Pancreas (tissue), 10 donors: ENCODE data around the gene MYO10. TPM values are rescaled to one million over a fixed set of nuclear protein-coding genes. Genes with fewer than 3 reads are reported as not detected.

ENCODE experiments used
- ATAC-seq, 4 donors: fragments of 200-7000 bp; cut with Tn5 transposase; one replicate each; pipeline versions ENCODE4 v1.8.0 to v1.9.1; 2020; ENCODE audit warnings: mild to moderate bottlenecking in 4 of 4, moderate library complexity in 4 of 4
- DNase-seq, 6 donors: peaks; one replicate each; pipeline ENCODE4 v3.0.0-alpha.2; 2020
- FAIRE-seq: peaks from 2 replicates; lab custom pipeline; 2012; peaks lifted over from hg19 to GRCh38; lab: Jason Lieb, UNC
- H3K27ac ChIP-seq, 4 donors: fragments of 200-600 bp; sonication (generic); 1 replicate in 3 of 4; 2 replicates in 1 of 4; pipeline versions ENCODE4 v1.5.0 to v1.8.0; 2020
- H3K27me3 ChIP-seq, 4 donors: fragments of 200-600 bp; one replicate each; pipeline ENCODE4 v1.8.0; 2021
- H3K36me3 ChIP-seq, 3 donors: fragments of 200-600 bp; sonication (generic) in 1 of 3; one replicate each; pipeline versions ENCODE4 v1.5.0 to v1.8.0; 2020 to 2021
- H3K4me1 ChIP-seq, 3 donors: fragments of 200-600 bp; one replicate each; pipeline ENCODE4 v1.8.0; 2021
- H3K4me3 ChIP-seq, 4 donors: fragments of 200-600 bp; sonication (generic) in 2 of 4; one replicate each; pipeline versions ENCODE4 v1.5.0 to v1.8.0; 2020 to 2021
- H3K9me3 ChIP-seq, 4 donors: fragments of 200-600 bp; one replicate each; pipeline ENCODE4 v1.8.0; 2021
- WGBS, 2 donors: extraction: QIAGEN DNeasy Blood & Tissue Kit; methylation state at CpG; one replicate each; pipeline ENCODE4 v1.1.7; 2013; 5-methylcytosine and 5-hydroxymethylcytosine counted together
- intact Hi-C, 3 donors: fragments of 100-400 bp; cut with DNase I; formaldehyde crosslinking; loops; one replicate each; pipeline versions ENCODE4 v1.11.1 to v1.14.2; 2022
- polyA plus RNA-seq, 2 donors: library from polyadenylated mRNA; stranded (reverse); fragments of 200-250 nt; gene quantifications; one replicate each; pipeline ENCODE4 v1.2.3, GENCODE V29; 2013
- total RNA-seq, 6 donors: library from RNA; stranded (reverse); fragmentation: NEBNext Ultra II Directional in 4 of 6; extraction: Animal tissue kit (Norgen Biotek cat#: 25700) in 4 of 6; gene quantifications; one replicate each; pipeline versions ENCODE4 v1.2.1 to v1.2.4, GENCODE V29; 2021 to 2023
- TF ChIP-seq, protein P1 (sequence below), 4 donors: fragments of 200-600 bp; sonication (generic) in 3 of 4; IDR thresholded peaks; one replicate each; pipeline versions ENCODE4 v1.5.0 to v1.8.0; 2021; ENCODE audit warnings: antibody characterized with exemption in 4 of 4
- donor health status: healthy with polysubstance abuse.
- donor health status: DM: no; HTN: no; CAD: no; lungs with moderate emphysema.
- donor health status: DM: no; HTN: no; CAD: no.
- donor health status: control.
- donor health status: control.
- donor health status: Bipolar disorder and iron deficiency.
- donor health status: DM: yes; HTN: yes; CAD: no.
- donor health status: DM: no; HTN: no; CAD: no.
- donor health status: DM: no; HTN: no; CAD: no.
- donor health status: DM: yes; HTN: yes; CAD: no.

MYO10 gene
- total and polyA plus RNA-seq, 8 donors, result 11.5 to 47.3 (median 34.8) TPM

DNA sequence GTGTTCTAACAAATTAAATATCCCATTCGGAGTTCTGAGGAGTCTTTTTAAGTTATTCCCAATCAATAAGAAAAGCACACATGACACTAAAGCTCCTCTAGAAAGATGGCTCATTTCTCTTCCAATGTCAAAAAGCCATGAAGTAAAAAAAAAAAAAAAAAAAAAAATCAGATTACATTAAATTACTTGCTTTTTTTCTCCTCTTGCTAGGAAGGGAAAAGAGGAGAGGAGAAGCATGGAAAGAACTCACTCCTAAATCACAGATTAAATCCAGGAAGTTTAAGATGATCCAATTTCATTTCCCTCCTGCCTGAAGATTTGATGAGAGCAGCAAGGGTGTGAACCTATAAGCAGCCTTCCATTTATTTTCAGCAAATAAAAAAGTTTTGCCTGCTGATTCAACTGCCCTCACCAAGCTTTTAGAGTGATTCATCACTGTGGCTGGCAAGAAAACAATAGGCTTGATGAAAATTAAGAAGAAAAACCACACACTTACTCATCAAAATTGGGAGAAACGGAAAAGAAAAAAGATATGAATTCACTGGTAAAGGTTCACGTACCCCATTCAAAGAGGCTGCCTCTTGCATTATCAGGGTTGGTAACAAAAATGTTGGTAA lies 19.7 kb downstream of the MYO10 start:
- DNase-seq (no peak), FAIRE-seq (no peak), ATAC-seq (no peak)
- 82 to 87% methylated on average over 3 of the region's 3 CpGs for WGBS, 2 donors
- TF ChIP-seq, protein P1, sequence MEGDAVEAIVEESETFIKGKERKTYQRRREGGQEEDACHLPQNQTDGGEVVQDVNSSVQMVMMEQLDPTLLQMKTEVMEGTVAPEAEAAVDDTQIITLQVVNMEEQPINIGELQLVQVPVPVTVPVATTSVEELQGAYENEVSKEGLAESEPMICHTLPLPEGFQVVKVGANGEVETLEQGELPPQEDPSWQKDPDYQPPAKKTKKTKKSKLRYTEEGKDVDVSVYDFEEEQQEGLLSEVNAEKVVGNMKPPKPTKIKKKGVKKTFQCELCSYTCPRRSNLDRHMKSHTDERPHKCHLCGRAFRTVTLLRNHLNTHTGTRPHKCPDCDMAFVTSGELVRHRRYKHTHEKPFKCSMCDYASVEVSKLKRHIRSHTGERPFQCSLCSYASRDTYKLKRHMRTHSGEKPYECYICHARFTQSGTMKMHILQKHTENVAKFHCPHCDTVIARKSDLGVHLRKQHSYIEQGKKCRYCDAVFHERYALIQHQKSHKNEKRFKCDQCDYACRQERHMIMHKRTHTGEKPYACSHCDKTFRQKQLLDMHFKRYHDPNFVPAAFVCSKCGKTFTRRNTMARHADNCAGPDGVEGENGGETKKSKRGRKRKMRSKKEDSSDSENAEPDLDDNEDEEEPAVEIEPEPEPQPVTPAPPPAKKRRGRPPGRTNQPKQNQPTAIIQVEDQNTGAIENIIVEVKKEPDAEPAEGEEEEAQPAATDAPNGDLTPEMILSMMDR (IDR thresholded peaks at IDR 0.05), result no peak
- no peak overlapping the region for H3K4me3 ChIP-seq
- no peaks in the 10 kb centered on the region for H3K27me3 ChIP-seq
- intact Hi-C loops, result no loop called here
- H3K9me3 ChIP-seq, result no peaks in the 10 kb centered on the region
- peaks cover 28 to 35% (median 33%) of the 10 kb centered on the region in 3 donors for H3K4me1 ChIP-seq
- H3K27ac ChIP-seq, result no peak overlapping the region
- H3K36me3 ChIP-seq, result no peaks in the 10 kb centered on the region

DNA sequence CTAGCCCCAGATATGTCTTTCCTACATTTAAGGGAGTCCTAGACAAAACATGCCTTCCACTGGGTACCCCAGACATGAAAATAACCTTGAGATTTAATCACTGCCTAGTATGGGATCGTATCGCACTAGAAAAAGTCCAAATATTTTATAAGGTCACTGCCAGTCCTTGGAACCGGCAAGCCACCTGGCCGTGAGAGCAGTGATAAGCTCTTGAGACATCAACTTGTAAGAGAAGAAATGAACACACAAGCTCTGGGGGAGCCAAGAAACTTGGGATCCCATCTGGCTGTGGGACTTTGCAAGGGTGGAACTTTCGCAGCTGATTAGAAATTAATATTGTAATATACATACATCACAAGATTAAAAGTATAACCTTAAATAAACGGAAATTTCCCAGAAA lies 21.5 kb downstream of the MYO10 start:
- 26 to 29% methylated on average over 6 of the region's 6 CpGs for WGBS, 2 donors
- Histone ChIP-seq H3K9me3 (no peaks in the 10 kb centered on the region), H3K4me1 (peaks cover 20 to 29% (median 22%) of the 10 kb centered on the region in 3 donors), H3K27me3 (no peaks in the 10 kb centered on the region), H3K36me3 (no peaks in the 10 kb centered on the region), H3K27ac (peak overlapping the region in 3 of 4 donors; percentile 55 to 59 (median 55)), H3K4me3 (peak overlapping the region in 2 of 4 donors; percentile 10 to 23)
- ATAC-seq, result peak; percentile 41 to 70 (median 57)
- intact Hi-C loops, result no loop called here
- TF ChIP-seq, protein P1 (IDR thresholded peaks at IDR 0.05), result no peak
- FAIRE-seq, result no peak
- DNase-seq, result peak in 1 of 6 donors; percentile 51

DNA sequence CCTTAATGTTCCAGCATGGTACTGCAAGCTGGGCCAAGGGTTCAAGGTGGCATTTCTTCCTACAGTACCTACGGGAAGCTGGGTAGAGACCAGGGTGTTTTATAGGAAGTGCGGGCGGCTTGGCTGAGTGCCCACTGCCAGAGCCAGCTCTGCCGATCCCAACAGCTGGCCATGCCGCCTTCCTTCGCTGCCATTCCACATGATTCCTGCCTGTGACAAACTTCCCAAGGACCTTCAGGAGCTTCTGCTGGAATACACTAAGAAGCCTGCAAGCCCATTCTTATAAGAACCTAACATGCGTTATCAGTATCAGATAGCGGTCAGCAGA lies 22.0 kb downstream of the MYO10 start:
- ATAC-seq (peak; percentile 59 to 72 (median 62)), FAIRE-seq (no peak), DNase-seq (peak in 5 of 6 donors; percentile 53 to 79 (median 73))
- TF ChIP-seq, protein P1 (IDR thresholded peaks at IDR 0.05), result no peak
- peaks cover 20 to 29% (median 22%) of the 10 kb centered on the region in 3 donors for H3K4me1 ChIP-seq
- no peaks in the 10 kb centered on the region for H3K36me3 ChIP-seq
- intact Hi-C loops, result no loop called here
- no peaks in the 10 kb centered on the region for H3K9me3 ChIP-seq
- H3K27me3 ChIP-seq, result no peaks in the 10 kb centered on the region
- peak overlapping the region in 2 of 4 donors; percentile 10 to 23 for H3K4me3 ChIP-seq
- WGBS, 2 donors, result 16 to 21% methylated on average over 8 of the region's 8 CpGs
- peak overlapping the region in 3 of 4 donors; percentile 55 to 59 (median 55) for H3K27ac ChIP-seq

DNA sequence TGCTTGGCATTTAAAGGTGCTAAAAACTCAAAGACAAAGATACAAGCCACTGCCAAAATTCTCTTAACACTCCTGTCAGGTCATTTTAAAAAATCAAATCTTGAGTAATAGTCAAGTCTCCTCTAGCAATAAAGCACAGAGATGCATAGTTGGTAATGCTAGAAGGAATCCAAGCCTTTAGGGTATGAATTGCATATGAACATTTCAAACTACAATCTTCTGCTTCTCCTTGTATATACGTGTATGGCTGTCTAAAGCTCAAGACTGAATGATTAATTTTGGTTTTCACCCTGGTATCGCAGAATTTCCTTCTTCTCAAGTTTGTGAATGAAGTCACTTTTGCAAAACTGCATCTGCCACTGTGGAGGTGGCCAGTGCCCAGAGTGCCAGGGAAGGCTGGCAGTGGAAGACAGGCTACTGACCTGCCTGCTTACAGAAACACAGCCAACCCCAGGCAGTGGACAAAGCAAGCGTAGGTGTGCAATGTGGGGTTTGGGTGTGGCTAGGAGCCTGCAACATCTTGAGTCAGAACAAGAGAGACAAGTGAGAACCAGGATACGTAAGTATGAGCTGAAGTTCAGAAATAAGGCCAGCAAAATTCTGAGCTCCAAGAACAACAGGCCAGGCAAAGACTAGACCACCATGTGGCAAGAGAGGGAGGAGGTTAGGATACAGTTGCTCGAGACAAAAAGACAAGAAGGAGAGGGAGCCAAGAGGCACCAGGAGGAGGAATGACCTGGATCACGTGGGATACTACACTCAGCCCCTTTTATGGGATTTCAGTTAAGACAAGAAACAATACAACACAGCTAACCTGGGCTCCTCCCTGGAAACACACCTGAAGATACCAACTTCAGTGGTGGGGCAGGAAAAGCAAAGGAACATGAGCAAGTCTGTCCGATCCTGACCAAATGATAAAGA lies 22.6 kb downstream of the MYO10 start:
- FAIRE-seq (no peak), ATAC-seq (peak; percentile 73 to 85 (median 78)), DNase-seq (peak in 3 of 6 donors; percentile 45 to 62 (median 47))
- H3K36me3 ChIP-seq, result no peaks in the 10 kb centered on the region
- 26 to 28% methylated on average over 7 of the region's 7 CpGs for WGBS, 2 donors
- H3K27ac ChIP-seq, result peak overlapping the region in 3 of 4 donors; percentile 55 to 59 (median 55)
- TF ChIP-seq, protein P1 (IDR thresholded peaks at IDR 0.05), result no peak
- H3K4me3 ChIP-seq, result peak overlapping the region in 2 of 4 donors; percentile 10 to 23
- H3K27me3 ChIP-seq, result no peaks in the 10 kb centered on the region
- intact Hi-C loops, result no loop called here
- no peaks in the 10 kb centered on the region for H3K9me3 ChIP-seq
- H3K4me1 ChIP-seq, result peaks cover 20 to 29% (median 22%) of the 10 kb centered on the region in 3 donors
